PC-9 (cell line): ENCODE measurements around the gene POP5. TPM values are rescaled to one million over a fixed set of nuclear protein-coding genes. Genes with fewer than 3 reads are reported as not detected.

Experiments
- BruUV-seq: library from RNA; stranded (reverse); fragments of 400-500 nt; replicated peaks from 2 replicates; lab custom pipeline; 2021; lab: Mats Ljungman, UMichigan
- CTCF ChIA-PET: fragments of 300-600 bp; sonication (Branson Sonifier 250); formaldehyde crosslinking; loops from one replicate; lab custom pipeline; 2022; ENCODE audit warnings: antibody characterized with exemption; lab: Charles Lee
- POLR2A ChIA-PET: fragments of 300-600 bp; sonication (Branson Sonifier 250); formaldehyde crosslinking; loops from one replicate; lab custom pipeline; 2022; ENCODE audit warnings: antibody characterized with exemption; ENCODE audit not compliant: unreplicated experiment; lab: Charles Lee
- DNase-seq, 2 experiments: peaks; one replicate each; pipeline versions ENCODE4 v3.0.0 to v3.0.0-alpha.2; 2015 to 2022; ENCODE audit warnings: mixed read lengths in 1 of 2
- H2AFZ ChIP-seq: fragments of 200-600 bp; sonication (generic); 2 replicates; pipeline ENCODE4 v1.8.1; 2017; ENCODE audit warnings: antibody characterized with exemption
- H3F3A ChIP-seq: fragments of 200-600 bp; sonication (generic); 2 replicates; pipeline ENCODE4 v1.8.1; 2017; ENCODE audit warnings: antibody characterized with exemption, mild to moderate bottlenecking, low read depth; ENCODE audit not compliant: insufficient read depth
- H3K27ac ChIP-seq: fragments of 200-600 bp; sonication (generic); 2 replicates; pipeline ENCODE4 v1.6.1; 2016; ENCODE audit warnings: mixed run types
- H3K27me3 ChIP-seq: fragments of 200-600 bp; sonication (generic); 2 replicates; pipeline ENCODE4 v1.6.1; 2016; ENCODE audit warnings: low read depth, mixed run types; ENCODE audit not compliant: insufficient read depth
- H3K36me3 ChIP-seq: fragments of 200-600 bp; sonication (generic); 2 replicates; pipeline ENCODE4 v1.6.1; 2016; ENCODE audit warnings: low read depth, mixed run types
- H3K4me1 ChIP-seq: fragments of 200-600 bp; sonication (generic); replicated peaks from 2 replicates; pipeline ENCODE4 v1.6.1; 2016; ENCODE audit warnings: mixed run types; ENCODE audit not compliant: insufficient read depth
- H3K4me2 ChIP-seq: fragments of 200-600 bp; sonication (generic); 2 replicates; pipeline ENCODE4 v1.6.1; 2017; ENCODE audit warnings: mixed run types
- H3K4me3 ChIP-seq: fragments of 200-600 bp; sonication (generic); 2 replicates; pipeline ENCODE4 v1.6.1; 2016; ENCODE audit warnings: mixed run types
- H3K79me2 ChIP-seq: fragments of 200-600 bp; sonication (generic); 2 replicates; pipeline ENCODE4 v1.6.1; 2017; ENCODE audit warnings: low read depth, mixed run types
- H3K9me2 ChIP-seq: fragments of 200-600 bp; sonication (generic); 2 replicates; pipeline ENCODE4 v1.8.1; 2017; ENCODE audit warnings: mild to moderate bottlenecking; ENCODE audit not compliant: insufficient read depth
- H3K9me3 ChIP-seq: fragments of 200-600 bp; sonication (generic); 2 replicates; pipeline ENCODE4 v1.8.1; 2016; ENCODE audit warnings: low read depth; ENCODE audit not compliant: insufficient read depth
- H4K20me1 ChIP-seq: fragments of 200-600 bp; sonication (generic); 2 replicates; pipeline ENCODE4 v1.8.1; 2017; ENCODE audit not compliant: insufficient read depth
- CTCF ChIP-seq: fragments of 200-600 bp; sonication (generic); conservative IDR thresholded peaks from 2 replicates; pipeline ENCODE4 v1.6.1; 2017; ENCODE audit warnings: mixed run types, antibody characterized with exemption, mild to moderate bottlenecking, moderate library complexity
- EZH2 ChIP-seq: fragments of 200-600 bp; sonication (generic); IDR thresholded peaks from 2 replicates; pipeline ENCODE4 v1.8.0; 2017; ENCODE audit warnings: antibody characterized with exemption, low read depth
- intact Hi-C: fragments of 100-400 bp; cut with micrococcal nuclease; formaldehyde crosslinking; loops from one replicate; pipeline ENCODE4 v1.10.0; 2022; ENCODE audit not compliant: unreplicated experiment
- total RNA-seq: library from RNA; stranded (reverse); gene quantifications from 2 replicates; pipeline ENCODE4 v1.2.3, GENCODE V29; 2021

The POP5 gene
- total RNA-seq, 1 experiment from 2014 or later: 26.5 TPM

- no peak for DNase-seq
- CTCF ChIA-PET: interaction anchor here (0.6 kb wide), 1 partner anchor 22 kb away, joined by 3 read pairs; no protein-coding TSS in a partner anchor
- no TSS peak for BruUV-seq
- Histone ChIP-seq H3K27me3 (no peaks in the 10 kb centered on the region), H3K79me2 (peaks cover 15% of the 10 kb centered on the region; the same call in 1 of the 2 replicates), H3F3A (peaks cover 50% of the 10 kb centered on the region), H3K9me3 (no peaks in the 10 kb centered on the region), H3K27ac (no peak overlapping the region), H3K4me2 (no peak overlapping the region), H2AFZ (no peak overlapping the region), H4K20me1 (no peaks in the 10 kb centered on the region), H3K4me3 (no peak overlapping the region), H3K36me3 (peaks cover 14% of the 10 kb centered on the region), H3K9me2 (no peaks in the 10 kb centered on the region), H3K4me1 (0 out of 2 replicates have a peak, but pooled peaks cover 17% of the 10 kb centered on the region)
- POLR2A ChIA-PET: no interaction called here
- intact Hi-C loops: no loop called here
- TF ChIP-seq CTCF (no peak), EZH2 (no peak)
Measured at GRCh38 chr12:120579179-120579578, 2.0 kb downstream of the POP5 start.

GRCh38 chr12:120574106-120574505, 7.1 kb downstream of the POP5 start:
- no peak overlapping the region for H2AFZ ChIP-seq
- no peaks in the 10 kb centered on the region for H3K4me1 ChIP-seq
- ChIA-PET CTCF (no interaction called here), POLR2A (no interaction called here)
- no peak for DNase-seq
- intact Hi-C loops: no loop called here
- H3K27me3 ChIP-seq: no peaks in the 10 kb centered on the region
- H4K20me1 ChIP-seq: no peaks in the 10 kb centered on the region; the same call in 1 of the 2 replicates
- no peaks in the 10 kb centered on the region for H3K9me3 ChIP-seq
- no peak overlapping the region for H3K4me2 ChIP-seq
- no peak overlapping the region for H3K4me3 ChIP-seq
- H3K79me2 ChIP-seq: no peaks in the 10 kb centered on the region
- H3K27ac ChIP-seq: no peak overlapping the region
- TF ChIP-seq CTCF (no peak), EZH2 (no peak)
- no peaks in the 10 kb centered on the region for H3K9me2 ChIP-seq
- peaks cover 28% of the 10 kb centered on the region for H3K36me3 ChIP-seq
- H3F3A ChIP-seq: peaks cover 28% of the 10 kb centered on the region; the same call in 1 of the 2 replicates
- BruUV-seq: no TSS peak

- BruUV-seq: no TSS peak
- peaks cover 23% of the 10 kb centered on the region; the same call in 1 of the 2 replicates for H3F3A ChIP-seq
- no peak overlapping the region for H3K4me2 ChIP-seq
- CTCF ChIA-PET: no interaction called here
- H4K20me1 ChIP-seq: peaks cover 5% of the 10 kb centered on the region; the same call in 1 of the 2 replicates
- H3K4me1 ChIP-seq: no peaks in the 10 kb centered on the region
- intact Hi-C loops: no loop called here
- H2AFZ ChIP-seq: no peak overlapping the region
- H3K27me3 ChIP-seq: no peaks in the 10 kb centered on the region
- TF ChIP-seq EZH2: no peak
- TF ChIP-seq CTCF: no peak
- H3K79me2 ChIP-seq: no peaks in the 10 kb centered on the region
- H3K36me3 ChIP-seq: peaks cover 28% of the 10 kb centered on the region
- POLR2A ChIA-PET: no interaction called here
- H3K9me2 ChIP-seq: no peaks in the 10 kb centered on the region
- H3K9me3 ChIP-seq: no peaks in the 10 kb centered on the region
- no peak overlapping the region for H3K4me3 ChIP-seq
- no peak overlapping the region for H3K27ac ChIP-seq
- no peak for DNase-seq
Measured at GRCh38 chr12:120573560-120573959, 7.6 kb downstream of the POP5 start.
